ENCODE measurements around the gene THTPA.

THTPA gene

DNA sequence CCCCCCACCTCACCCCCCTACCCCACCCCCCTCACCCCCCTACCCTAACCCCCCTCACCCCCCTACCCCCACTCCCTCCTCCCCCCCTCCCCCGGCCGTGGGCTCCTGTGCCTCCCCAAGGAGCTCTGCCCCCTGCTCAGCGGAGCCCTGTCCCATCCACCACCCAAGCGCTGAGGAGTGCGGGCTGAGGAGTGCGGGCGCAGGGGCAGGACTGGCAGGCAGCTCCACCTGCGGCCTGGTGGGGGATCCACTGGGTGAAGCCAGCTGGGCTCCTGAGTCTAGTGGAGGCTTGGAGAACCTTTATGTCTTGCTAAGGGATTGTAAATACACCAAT is 24.8 kb downstream of the THTPA start:
- TF ChIP-seq FOXP2 (optimal IDR thresholded peaks at IDR 0.05; ENCODE audit: borderline replicate concordance, extremely low read depth, extremely low read length, insufficient read depth) (no peak), SIN3A (IDR thresholded peaks at IDR 0.05; ENCODE audit: borderline replicate concordance, insufficient read depth, low read length) (no peak), POLR2AphosphoS5 (IDR thresholded peaks at IDR 0.05; ENCODE audit: low read depth, low read length) (no peak), TAF1 (IDR thresholded peaks at IDR 0.05; ENCODE audit: borderline replicate concordance, insufficient read depth, low read length) (no peak)
- TF ChIP-seq, protein P1, sequence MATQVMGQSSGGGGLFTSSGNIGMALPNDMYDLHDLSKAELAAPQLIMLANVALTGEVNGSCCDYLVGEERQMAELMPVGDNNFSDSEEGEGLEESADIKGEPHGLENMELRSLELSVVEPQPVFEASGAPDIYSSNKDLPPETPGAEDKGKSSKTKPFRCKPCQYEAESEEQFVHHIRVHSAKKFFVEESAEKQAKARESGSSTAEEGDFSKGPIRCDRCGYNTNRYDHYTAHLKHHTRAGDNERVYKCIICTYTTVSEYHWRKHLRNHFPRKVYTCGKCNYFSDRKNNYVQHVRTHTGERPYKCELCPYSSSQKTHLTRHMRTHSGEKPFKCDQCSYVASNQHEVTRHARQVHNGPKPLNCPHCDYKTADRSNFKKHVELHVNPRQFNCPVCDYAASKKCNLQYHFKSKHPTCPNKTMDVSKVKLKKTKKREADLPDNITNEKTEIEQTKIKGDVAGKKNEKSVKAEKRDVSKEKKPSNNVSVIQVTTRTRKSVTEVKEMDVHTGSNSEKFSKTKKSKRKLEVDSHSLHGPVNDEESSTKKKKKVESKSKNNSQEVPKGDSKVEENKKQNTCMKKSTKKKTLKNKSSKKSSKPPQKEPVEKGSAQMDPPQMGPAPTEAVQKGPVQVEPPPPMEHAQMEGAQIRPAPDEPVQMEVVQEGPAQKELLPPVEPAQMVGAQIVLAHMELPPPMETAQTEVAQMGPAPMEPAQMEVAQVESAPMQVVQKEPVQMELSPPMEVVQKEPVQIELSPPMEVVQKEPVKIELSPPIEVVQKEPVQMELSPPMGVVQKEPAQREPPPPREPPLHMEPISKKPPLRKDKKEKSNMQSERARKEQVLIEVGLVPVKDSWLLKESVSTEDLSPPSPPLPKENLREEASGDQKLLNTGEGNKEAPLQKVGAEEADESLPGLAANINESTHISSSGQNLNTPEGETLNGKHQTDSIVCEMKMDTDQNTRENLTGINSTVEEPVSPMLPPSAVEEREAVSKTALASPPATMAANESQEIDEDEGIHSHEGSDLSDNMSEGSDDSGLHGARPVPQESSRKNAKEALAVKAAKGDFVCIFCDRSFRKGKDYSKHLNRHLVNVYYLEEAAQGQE (IDR thresholded peaks at IDR 0.05; ENCODE audit: insufficient read depth in 1 of 2, low read depth in 2 of 2, low read length in 2 of 2): no peak

DNA sequence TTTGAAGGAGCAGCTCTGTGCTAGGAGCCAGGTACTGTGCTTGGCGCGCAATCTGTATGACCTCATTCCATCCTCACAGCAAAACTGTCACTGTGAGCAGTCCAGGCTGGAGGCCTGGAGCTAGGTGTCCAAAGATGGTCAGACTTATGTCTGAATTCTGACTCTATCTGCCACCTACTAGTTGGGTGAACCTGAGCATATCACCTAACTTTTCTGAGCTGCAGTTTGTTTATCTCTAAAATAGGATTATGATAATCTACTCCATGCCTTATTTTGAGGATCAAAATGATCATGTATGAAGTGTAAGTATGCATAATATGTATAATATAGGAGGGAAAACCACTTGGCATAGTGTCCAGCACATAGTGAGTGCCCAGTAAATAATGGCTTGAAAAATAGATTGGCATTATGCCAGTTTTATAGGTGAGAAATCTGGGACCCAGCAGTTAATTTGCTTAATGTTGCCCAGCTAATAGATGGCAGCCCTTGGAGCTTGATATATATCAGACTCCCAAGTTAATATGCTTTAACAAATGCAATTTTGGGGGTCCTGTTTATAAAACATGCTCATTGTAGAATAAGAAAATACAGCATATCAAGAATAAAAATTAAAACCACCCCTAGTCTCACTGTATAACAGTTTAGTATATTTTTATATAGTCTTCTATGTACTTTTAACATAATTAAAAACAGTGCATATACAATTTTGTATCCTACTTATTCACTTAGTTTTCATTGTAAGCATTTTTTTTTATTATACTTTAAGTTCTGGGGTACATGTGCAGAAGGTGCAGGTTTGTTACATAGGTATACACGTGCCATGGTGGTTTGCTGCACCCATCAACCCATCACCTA is 27.1 kb downstream of the THTPA start:
- TF ChIP-seq TAF1 (IDR thresholded peaks at IDR 0.05; ENCODE audit: borderline replicate concordance, insufficient read depth, low read length): no peak
- no peak for TF ChIP-seq SIN3A (IDR thresholded peaks at IDR 0.05; ENCODE audit: borderline replicate concordance, insufficient read depth, low read length)
- TF ChIP-seq, protein P1 (IDR thresholded peaks at IDR 0.05; ENCODE audit: insufficient read depth in 1 of 2, low read depth in 2 of 2, low read length in 2 of 2): no peak

DNA sequence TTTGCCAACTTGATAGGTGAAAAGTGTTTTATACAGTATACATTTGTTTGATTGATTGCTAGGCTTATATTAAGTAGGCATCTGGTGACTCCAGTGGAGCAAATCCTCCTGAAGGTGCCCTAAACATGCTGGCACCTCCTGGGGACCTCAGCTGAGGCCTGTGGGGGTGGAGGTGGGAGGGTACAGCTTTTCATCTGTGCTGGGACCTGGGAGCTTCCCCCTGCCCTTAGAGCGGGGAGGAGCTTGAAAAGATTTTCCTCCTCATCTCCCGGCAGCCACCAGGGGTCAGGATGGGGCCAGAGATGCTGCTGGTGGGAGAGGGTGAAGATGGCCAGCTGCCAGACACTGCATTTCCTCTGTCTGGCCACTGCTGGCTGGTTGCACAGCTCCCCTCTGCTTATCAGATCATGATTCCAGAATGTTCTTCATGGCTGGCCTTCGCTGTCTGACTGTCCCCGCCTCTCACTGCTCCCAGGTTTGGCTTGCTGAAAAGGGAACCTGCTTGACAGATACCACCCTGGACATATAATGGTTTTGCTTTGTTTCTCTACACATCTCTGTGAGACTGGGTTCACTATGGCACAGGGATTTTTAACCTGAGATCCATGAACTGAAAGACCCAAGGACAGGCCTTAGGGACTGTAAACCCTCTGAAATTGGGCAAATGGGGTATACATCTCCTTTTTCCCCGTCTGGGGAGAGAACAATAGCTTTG is 33.0 kb downstream of the THTPA start:
- TF ChIP-seq FOXP2 (optimal IDR thresholded peaks at IDR 0.05; ENCODE audit: borderline replicate concordance, extremely low read depth, extremely low read length, insufficient read depth): peak; percentile 13
- TF ChIP-seq, protein P1 (IDR thresholded peaks at IDR 0.05; ENCODE audit: insufficient read depth in 1 of 2, low read depth in 2 of 2, low read length in 2 of 2): no peak

DNA sequence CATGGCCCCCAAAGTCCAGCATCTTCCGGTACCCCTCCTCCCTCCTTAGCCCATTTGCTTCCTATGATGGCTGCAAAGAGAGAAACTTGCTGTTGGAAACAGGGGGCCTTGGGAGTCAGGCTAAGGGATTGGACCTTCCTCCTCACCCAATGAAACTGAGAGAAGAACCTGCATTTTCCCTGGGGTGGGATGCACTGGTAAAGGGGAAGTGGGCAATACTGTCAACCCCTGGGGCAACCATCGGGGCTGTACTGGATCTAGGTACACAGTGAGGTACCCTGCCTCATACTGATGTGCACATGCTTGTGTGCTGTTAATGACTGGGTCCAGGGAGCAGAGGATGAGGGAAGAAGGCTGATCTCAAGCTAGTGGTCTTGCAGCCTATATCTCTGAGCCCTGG is 33.5 kb downstream of the THTPA start:
- TF ChIP-seq TAF1 (IDR thresholded peaks at IDR 0.05; ENCODE audit: borderline replicate concordance, insufficient read depth, low read length): no peak
- TF ChIP-seq POLR2AphosphoS5 (IDR thresholded peaks at IDR 0.05; ENCODE audit: low read depth, low read length): no peak
- TF ChIP-seq FOXP2 (optimal IDR thresholded peaks at IDR 0.05; ENCODE audit: borderline replicate concordance, extremely low read depth, extremely low read length, insufficient read depth): no peak
- TF ChIP-seq, protein P1 (IDR thresholded peaks at IDR 0.05; ENCODE audit: insufficient read depth in 1 of 2, low read depth in 2 of 2, low read length in 2 of 2): no peak

Measured in PFSK-1 (cell line).